Medulla oblongata (tissue), 1 donor: Measurements from ENCODE around the gene ILDR2.

Source experiments
- DNase-seq: peaks from one replicate; pipeline ENCODE4 v3.0.0-alpha.2; 2015; ENCODE audit errors: extremely low spot score

Gene ILDR2

DNA sequence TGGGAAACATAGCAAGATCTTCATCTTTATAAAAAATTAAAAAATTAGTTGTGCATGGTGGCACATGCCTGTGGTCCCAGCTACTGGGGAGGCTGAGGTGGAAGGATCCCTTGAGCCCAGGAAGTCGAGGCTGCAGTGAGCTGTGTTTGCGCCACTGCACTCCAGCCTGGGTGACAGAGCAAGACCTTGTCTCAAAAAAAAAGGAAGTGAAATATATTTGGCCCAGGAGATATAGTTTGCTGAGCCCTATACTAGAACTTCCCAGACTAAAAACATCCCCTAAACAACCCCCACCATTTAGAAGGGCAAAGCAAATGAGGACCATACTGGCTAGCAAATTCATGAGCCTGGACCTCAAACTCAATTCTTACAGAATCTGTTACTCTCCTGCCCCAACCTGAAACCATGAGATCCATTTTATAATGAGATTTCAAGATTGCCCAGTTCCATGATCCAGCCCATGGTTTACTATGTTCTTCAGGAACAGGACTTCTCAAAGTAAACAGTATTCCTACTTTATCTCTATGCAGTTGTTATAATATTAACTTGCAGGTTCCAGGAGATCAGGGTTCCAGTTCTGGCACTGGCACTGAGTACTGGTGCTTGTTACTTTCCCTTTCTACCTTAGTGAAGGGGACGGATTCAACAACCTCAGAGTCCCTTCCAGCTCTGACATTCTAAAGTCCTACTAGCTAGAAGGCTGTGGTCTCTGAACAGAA, 50.4 kb downstream of the ILDR2 start:
- DNase-seq, result no peak

- DNase-seq, result no peak
These were observed 54.5 kb downstream of the ILDR2 start for GRCh38 chr1:166920561-166921475.

GRCh38 chr1:166918956-166919316, 56.4 kb downstream of the ILDR2 start:
- no peak for DNase-seq

DNA sequence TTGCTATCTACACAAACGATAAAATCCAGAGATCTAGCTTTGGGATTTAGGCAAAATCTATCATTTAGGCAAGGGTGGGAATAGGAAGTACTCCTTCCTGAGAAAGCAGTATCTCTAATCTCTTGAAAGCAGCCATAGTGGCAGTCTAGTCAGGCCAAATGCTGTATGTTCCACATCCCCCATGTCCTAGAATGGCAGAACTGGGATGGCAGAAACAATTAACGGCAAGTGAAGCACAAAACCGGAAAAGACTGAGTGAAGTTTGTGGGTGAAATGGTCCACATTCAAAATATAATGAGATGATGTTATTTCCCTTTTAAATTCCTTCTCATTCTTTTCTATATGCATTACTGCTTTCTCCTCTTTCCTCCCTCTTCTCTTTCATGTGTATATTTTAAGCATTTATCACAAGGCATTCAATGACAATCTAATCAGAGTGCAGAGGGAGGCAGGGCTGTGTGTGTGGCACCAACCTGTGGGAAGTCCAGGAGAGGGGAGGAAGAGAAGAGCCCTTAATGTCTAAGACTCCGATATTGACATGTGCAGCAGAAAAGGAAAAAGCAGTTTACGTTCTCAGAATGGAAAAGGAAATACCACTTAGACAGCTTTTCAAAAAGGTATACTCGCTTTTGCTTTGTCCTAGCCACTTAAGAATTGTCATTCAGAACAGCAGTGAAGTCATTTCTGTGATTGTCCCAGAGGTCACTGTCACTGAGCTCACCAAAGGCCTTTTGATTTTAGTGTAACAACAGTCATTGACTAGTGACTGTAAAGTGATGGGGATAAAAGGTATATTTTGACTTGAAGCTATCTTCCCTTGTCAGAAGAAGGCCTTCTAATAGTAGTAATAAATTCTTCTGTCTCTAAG, 57.0 kb downstream of the ILDR2 start:
- DNase-seq, result no peak

- DNase-seq, result no peak
These were observed 59.4 kb downstream of the ILDR2 start for GRCh38 chr1:166915941-166916340.

- DNase-seq, result no peak
These were observed 60.3 kb downstream of the ILDR2 start for GRCh38 chr1:166915042-166915441.

GRCh38 chr1:166914111-166914510, 61.2 kb downstream of the ILDR2 start:
- DNase-seq, result no peak

DNA sequence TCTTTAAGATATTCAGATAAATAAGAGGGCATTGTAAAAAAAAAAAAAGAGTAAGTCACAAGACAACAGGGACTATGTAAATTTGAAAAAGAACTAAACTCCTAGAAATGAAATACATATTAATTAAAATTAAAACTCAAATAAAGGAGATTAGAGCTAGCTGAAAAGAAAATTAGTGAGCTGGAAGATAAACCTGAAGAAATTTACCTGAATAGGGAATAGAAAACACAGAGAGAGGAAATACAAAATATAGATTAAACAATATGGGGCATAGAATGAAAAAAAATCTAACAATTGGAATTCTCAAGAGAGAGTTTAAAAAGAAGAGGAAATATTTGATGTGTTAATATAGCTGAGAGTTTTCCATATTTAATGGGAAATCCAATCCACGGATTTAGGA, 63.7 kb downstream of the ILDR2 start:
- DNase-seq, result no peak

DNA sequence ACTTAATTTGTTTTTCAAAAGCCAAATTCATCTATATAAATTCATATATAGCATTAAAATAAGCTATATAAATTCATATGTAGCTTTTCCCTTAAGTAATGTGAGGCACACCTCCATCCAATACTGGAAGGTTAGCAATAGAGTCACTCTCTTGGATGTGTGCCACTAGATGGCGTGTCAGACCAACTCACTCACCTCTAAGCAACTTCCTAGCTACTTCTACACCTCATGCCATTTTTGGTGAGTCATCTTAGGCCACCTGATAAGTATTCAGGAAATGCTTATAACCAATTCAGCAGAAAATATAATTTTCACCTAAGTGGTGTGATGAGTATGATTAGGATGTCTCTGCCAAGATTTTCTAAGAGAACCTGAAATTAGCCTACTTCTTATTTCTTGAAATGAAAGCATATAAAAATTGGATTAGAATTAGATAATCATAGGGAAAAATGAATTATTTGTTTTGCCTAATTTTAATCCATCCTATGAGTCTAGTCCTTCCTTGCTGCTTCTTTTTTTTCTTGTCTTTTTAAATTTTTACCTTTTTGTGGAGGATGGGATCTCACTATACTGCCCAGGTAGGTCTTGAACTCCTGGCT, 64.8 kb downstream of the ILDR2 start:
- peak; percentile 91 for DNase-seq

- DNase-seq, result no peak
These were observed 66.4 kb downstream of the ILDR2 start for GRCh38 chr1:166908942-166909341.

DNA sequence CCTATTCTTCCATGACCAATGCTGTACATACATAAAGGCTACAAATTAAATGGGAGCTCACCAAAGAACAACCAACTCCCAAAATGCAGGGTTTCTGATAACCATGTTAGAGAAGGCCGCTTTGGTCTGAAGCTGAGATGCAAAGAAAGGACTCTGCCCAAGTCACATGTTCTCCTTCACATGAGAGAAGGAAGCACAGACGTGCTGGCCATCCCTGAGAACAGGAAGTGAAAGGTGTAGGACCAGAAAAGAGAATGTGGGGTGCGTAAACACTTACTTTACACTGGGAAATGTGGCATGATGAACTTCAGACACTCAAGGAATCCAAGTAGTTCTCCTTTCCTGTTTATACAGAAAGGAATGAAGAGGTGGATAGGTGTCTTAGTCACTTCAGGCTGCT, 67.6 kb downstream of the ILDR2 start:
- DNase-seq, result no peak

DNA sequence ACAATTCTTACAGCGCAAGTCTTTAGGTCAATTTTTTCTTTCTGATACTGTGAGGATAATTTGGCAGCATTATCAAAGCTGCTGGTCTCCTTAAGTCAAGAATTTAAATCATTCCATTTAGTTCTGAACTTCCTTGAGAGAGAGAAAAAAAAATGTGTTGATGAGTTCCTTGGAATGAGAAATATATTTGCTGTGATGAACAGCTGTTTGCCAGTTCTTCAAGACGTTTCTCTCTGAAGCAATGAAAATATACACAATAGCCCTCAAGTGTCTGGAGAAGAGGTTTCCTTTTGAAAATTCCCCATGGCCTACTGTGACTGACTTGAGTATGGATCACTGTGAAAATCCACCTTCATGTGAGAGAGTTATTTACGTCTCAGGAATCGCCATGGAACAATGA, 68.3 kb downstream of the ILDR2 start:
- DNase-seq, result no peak

DNA sequence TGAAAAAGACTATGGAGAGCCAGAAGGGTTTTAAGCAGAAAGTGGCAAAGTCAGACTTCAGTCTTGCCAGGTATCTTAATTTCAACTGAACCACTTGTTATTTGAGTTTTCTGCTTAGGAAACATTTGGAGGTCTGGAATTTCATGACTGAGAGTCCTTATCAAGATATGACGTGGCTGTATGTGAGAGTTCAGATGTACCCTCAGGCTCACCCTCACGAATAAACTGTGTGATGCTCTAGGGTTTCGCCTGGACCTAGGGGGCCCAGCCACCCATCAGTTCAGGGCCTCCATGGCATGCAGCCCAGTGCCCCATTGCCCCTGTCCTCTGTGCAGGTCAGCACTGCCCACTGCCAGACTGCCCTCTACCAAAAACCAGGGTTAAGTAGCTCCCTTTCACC, 68.7 kb downstream of the ILDR2 start:
- DNase-seq, result no peak

- peak; percentile 42 for DNase-seq
These were observed 69.4 kb downstream of the ILDR2 start for GRCh38 chr1:166905900-166906299.

DNA sequence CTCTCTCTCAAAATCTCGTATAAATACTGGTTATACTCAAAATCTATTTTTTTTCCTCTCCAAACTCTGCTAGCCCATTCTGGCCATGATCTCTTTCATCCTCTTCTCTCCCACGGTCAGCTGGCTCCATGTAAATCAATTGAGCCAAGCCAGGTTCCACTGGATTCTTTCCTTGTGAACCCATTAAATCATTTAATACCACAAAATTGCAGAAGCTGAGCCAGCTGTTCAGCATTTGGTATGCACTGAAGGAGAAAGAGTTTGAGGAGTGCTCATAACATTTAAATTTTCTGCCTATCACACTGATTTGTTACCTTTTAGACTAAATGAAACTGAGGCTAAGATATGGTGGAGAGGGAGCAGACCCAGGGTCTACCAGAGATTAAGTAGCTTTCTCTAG, 70.2 kb downstream of the ILDR2 start:
- no peak for DNase-seq

GRCh38 chr1:166903232-166903631, 72.1 kb downstream of the ILDR2 start:
- DNase-seq, result no peak

- DNase-seq, result no peak
These were observed 73.1 kb downstream of the ILDR2 start for GRCh38 chr1:166902279-166902678.

DNA sequence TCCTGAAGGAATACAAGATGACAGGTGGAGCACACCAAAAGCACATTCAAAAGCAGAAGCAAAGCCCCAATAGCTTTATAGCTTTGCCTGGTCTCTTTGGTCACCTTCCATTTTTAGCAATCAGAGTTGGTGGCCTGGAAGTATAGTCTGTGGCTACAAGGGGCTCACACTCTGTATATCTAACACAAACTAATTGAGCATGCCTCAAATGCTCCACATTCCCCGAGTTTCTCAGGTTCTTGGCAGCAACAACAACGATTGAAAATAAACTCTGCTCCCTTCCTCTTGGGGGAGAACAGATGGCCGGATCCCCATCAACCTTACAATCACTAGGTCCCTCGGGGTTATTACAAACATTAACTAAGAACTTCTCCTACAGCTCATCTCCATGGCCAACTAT, 74.4 kb downstream of the ILDR2 start:
- DNase-seq, result no peak

GRCh38 chr1:166899769-166900168, 75.6 kb downstream of the ILDR2 start:
- no peak for DNase-seq

GRCh38 chr1:166895766-166896165, 79.6 kb downstream of the ILDR2 start:
- DNase-seq, result no peak

DNA sequence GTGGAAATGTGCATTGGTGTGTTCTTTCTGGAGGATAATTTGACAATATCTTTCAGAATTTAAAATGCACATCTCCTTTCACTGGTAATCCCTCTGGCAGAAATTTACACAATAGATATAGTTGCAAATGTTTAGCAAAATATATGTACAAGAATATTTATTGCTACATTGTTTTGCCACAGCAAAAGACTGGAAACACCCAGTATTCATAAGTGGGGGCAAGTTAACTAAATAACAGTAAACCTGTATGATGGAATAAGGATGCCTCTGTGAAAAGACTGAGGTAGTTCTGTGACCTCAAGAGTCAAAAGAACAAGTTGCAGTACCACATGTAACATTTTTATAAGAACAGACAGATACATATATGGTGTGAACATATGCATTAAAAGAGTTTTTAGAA, 85.6 kb downstream of the ILDR2 start:
- DNase-seq, result no peak
